ENCODE data around the gene IRF1.
"Not testable (repeated sequence)": the region's sequence is repeated elsewhere in the genome, so short reads cannot be mapped to it uniquely, and the experiment has no call there.

Gene IRF1

DNA sequence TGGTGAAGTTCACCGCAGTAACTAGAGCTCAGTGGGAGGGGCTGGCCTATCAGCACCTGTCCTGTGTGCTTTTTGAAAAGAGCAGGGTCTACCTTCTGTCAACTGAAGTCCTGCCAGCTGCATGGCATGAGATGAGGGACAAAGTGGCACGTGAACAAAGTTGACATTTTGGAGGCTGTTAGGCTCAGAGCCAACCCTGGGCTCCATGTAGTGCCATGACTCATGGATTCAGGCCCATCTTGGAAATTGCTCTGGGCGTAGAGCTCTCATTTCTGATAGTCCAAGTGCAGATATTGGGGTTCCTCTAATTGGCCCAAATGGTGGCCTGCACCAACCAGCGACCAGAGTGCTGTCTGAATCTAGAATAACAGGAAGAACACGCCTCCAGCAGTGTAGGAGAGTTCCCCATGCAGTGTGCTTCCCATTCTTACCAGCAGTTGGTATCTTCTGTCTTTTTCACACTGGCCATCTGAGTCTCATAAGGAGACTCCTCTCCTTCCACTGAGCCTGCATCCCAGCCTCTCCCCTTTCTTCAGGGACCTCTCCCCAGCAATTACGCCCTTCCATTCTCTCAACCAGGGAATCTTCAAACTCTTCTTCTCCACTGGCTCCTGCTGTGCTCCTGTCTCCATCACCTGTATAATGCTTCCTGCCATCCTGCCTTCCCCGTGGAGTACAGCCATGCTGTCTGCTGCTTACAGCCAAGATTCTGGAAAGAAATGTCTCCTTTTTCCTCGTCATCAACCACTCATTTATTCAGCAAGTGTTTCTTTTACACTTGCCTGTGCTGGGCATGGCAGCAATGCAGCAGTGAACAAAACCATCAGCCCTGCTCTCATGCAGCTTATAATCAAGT is 30.4 kb downstream of the IRF1 start:
- no peak for FAIRE-seq

GRCh38 chr5:132459031-132459982 is 31.3 kb downstream of the IRF1 start:
- FAIRE-seq: no peak

DNA sequence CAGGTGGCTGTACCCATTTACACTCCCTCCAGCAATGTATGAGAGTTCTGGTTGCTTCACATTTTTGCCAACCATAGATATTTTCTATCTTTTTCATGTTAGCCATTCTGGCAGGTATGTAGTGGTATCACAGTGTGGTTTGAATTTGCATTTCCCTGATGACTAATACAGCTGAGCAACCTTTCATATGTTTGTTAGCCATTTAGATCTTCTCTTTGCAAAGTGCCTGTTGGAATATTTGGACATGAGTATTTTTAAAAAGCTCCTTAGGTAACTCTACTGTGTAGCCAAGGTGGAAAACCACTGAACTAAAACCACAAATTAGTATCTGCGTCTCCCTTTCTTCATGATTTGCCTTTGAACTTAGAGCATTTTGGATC is 31.9 kb downstream of the IRF1 start:
- no peak for FAIRE-seq

DNA sequence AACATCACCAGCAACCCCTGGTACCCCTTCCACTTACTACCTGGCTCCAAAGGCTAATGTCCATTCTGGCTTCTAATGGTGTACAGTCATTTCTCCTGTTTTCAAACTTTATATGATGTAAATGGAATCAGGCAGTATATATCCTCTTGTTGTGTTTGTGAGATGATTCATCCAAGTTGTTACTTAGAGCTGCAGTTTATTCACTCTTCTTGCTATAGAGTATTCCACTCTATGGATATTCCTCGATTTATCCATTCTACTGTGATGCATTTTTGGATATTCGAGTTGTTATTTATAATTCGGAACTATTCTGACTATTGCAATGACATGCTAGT is 32.4 kb downstream of the IRF1 start:
- no peak for FAIRE-seq

DNA sequence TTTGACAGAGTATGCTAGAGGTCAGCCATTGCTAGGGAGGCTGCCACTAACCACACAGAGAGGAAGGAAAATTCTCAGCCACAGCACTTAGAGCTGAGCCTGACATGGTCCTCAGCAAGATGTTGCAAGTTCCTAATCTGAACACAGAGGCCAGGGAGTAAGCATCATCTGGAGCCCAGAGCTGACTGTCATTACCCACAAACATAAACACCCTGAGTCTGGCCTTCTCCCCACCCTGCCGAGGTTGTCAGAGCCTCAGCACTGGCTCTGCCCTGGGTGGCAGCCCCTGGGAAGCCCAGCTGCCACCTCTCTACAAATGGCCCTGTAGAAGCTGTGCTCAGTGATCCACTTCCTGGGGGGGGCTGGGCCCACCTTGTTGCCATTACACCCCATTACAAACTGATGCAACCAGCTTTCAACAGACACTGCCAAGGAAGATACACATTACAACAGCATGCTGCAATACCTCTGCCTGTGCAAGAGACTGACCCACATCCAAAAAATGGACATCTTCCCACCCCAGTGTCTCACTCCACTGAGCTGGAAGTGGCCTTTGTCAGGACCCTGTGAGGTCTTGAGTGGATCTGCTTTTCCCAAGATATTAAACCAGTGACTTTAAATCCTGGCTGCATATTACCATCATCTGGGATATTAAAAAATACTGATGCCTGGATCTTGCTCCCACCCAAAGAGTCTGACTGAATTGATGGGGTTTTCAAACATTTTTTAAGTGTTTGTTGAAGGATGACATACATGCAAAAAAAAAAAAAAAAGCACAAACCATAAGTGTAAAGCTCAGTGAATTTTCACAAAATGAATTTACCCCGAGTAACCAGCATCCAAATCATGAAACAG is 33.0 kb downstream of the IRF1 start:
- FAIRE-seq: no peak

GRCh38 chr5:132456987-132457361 is 33.6 kb downstream of the IRF1 start:
- FAIRE-seq: no peak

- FAIRE-seq: no peak
Observed at GRCh38 chr5:132456296-132456986, 34.1 kb downstream of the IRF1 start.

DNA sequence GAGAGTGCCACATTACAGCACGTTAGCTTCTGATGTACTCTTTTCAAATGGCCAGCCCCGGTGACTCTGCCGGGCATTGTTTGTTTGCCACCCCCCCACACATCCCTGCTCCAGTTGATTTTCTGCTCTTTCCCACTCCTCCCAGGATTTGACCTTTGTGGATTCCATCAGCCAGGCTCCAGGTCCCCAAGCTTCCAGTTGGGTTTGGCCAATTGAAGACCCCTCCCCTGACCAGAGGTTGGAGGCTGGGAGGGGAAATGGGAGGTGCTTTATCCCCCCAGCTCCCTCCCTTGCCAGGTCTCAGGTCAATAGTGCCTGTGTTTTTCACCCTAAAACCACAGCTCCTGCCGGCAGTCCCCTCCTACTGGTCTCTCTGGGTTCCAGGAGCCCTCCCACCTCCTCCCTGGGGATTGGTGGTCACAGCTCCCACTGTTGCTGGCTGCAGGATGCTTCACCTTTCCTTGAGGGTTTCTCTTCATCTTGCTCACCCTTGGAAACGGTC is 34.9 kb downstream of the IRF1 start:
- FAIRE-seq: no peak

DNA sequence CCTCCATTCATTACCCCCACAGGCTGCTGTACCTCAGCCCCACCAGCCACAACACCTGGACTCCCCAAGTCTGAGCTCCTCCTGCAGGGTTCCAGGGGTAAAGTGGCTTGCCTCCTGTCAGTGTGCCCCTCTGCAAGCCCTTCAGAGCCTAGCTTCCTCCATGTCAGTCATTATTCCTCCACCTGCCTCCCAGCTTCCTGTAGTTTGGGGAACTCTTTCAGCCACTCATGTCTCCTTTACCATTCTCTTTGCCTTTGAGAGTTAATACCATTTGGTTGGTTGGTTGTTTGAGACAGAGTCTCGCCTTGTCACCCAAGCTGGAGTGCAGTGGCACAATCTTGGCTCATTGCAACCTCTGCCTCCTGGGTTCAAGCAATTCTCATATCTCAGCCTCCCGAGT is 36.2 kb downstream of the IRF1 start:
- no peak for FAIRE-seq

DNA sequence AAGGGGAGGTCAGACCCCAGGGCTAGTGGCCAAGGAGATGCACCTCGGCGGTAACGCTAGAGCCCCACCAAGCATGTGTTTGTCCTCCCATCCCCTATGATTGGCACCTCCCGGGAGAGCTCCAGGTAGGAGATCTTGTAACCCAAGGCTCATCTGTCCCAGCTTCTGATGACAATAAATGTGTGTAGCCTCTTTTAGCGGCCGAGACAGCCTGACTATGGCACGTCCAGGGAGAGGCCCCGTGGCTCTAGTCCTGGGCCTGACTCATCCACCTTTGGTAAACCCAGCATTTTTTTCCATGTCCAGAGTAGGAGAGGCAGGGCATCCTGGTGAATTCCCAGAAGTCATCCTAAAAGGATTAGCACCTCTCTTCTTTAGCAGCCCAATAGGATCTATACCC is 39.2 kb downstream of the IRF1 start:
- no peak for FAIRE-seq

DNA sequence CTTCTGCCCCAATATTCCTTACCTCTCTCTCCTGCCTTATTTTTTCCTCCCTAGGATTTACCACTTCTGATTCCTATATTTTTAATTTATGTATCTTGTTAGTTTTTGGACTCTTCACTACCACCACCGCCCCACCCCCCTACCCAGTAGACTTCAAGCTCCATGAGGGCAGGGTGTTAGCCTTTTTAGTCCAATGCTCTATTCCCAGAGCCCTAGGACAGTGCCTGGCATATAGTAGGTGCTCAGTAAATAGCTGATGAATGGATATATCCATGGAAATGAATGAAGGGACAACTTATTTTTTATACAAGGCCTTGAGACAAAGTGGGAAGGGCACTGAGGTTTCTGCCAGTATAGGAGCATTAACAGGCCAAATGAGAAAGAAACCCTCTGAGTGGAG is 41.5 kb downstream of the IRF1 start:
- no peak for FAIRE-seq

- no peak for FAIRE-seq
Observed at GRCh38 chr5:132447196-132447595, 43.4 kb downstream of the IRF1 start.

DNA sequence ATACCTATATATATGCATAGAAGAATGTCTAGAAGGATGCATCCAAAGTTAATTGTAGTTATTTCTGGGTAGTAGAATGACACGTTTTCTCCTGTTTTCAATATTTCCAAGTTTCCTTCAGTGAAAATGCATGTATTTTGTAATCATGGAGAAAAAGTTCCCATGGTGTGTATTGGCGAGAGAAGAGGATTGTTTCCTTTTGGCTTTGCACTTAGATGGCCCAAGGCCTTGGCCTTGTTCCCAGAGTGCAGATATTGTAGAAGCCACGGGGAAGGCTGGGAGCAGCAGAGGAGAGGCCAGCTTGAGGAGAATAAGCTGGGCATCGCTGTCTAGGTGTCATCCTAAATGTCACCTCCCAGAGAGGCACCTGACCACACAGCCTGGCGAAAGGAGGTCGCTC is 44.0 kb downstream of the IRF1 start:
- no peak for FAIRE-seq

- FAIRE-seq: no peak
Observed at GRCh38 chr5:132445930-132446329, 44.6 kb downstream of the IRF1 start.

- no peak for FAIRE-seq
Observed at GRCh38 chr5:132445640-132445923, 45.0 kb downstream of the IRF1 start.

GRCh38 chr5:132444841-132445639 is 45.5 kb downstream of the IRF1 start:
- no peak for FAIRE-seq

DNA sequence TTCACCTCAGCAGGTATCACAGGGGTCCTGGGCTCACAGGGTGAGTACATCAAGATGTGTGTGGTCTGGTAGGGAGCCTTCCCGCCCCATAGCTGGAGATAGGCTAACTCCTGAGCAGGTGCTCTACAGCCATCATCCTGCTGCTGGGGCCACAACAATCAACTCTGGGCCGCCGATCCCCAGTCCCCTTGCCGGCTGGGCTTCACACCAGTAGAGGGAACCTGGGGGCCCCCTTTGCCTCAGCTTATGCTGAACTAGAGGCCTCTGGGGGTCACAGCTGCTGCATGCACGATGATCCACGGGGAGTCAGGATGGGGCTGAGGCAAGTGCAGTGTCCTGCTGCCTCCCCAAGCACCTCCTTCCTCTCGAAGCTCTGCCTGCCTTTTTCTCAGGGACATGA is 46.5 kb downstream of the IRF1 start:
- FAIRE-seq: no peak

DNA sequence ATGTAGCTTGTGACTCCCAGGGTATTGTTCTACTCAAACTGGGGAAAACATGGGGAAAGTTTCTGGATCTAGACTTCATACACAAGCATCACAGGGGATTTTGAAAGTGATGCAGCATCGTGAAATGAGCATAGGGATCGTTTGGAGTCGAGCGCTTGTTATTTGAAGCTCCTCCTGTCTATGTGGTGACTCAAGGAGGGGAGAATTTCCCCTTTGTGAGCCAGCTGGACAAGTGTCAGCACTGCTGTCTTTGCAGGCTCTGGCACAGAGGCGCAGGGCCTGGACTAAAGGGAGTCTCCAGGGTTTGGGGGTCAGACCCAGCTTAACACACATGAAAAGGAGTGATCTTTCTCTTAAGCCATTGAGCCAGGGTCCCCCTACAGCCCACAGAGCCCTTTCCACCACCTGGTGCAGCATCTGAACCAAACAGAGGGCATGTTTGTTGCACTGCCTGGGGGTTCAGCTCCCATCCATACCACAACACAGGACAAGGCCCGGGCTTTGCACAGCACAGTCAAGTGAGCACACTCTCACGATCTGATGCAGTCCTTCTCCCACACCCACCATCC is 51.0 kb downstream of the IRF1 start:
- FAIRE-seq: no peak

GRCh38 chr5:132438917-132439316 is 51.7 kb downstream of the IRF1 start:
- FAIRE-seq: no peak

DNA sequence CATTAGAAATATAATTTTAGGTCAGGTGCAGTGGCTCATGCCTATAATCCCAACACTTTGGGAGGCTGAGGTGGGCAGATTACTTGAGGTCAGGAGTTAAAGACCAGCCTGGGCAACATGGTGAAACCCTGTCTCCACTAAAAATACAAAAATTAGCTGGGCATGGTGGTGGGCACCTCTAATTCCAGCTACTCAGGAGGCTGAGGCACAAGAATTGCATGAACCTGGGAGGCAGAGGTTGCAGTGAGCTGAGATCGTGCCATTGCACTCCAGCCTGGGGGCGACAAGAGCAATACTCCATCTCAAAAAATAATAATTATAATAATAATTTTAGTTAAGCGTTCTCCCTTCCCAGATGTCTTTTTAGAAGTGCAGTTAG is 52.3 kb downstream of the IRF1 start:
- FAIRE-seq: not testable (repeated sequence)

DNA sequence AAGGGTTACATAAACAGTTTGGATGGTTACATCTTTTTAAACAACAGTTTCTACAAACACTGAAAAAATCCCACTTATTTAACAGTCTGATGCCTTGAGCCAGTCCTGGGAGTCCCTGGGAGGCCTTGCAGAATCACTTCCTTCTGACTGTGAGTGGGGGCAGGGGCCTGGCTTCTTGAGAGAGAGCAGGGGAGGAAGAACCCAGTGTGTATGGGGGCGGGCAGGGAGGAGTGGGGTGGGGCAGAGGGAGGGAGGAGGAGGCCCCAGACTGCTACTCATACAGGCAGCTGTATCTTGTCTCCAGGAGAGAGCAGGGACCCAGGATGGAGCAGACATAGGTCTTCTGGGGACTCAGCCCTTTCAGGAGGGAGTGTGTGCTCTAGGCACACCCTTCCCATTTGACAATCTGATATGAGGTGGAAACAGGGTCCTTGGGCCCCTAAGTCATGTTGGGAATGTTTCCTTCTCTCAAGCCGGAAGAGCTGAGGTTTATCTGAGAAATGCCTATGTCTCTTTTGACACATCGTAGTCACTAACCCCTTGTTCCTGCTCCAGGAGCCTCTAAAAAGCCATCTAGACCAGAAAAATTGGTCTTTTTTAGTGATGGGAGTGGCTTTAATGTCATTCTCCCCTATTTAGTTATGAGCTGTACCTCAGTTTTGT is 52.8 kb downstream of the IRF1 start:
- FAIRE-seq: no peak

All from A204.1 (cell line).